ENCODE results near the gene GH2. TPM values are rescaled to one million over a fixed set of nuclear protein-coding genes. Genes with fewer than 3 reads are reported as not detected.
"Not testable (repeated sequence)": the region's sequence is repeated elsewhere in the genome, so short reads cannot be mapped to it uniquely, and the experiment has no call there.

GH2 gene
- total RNA-seq, 4 donors from 2014 or later, result not detected

DNA sequence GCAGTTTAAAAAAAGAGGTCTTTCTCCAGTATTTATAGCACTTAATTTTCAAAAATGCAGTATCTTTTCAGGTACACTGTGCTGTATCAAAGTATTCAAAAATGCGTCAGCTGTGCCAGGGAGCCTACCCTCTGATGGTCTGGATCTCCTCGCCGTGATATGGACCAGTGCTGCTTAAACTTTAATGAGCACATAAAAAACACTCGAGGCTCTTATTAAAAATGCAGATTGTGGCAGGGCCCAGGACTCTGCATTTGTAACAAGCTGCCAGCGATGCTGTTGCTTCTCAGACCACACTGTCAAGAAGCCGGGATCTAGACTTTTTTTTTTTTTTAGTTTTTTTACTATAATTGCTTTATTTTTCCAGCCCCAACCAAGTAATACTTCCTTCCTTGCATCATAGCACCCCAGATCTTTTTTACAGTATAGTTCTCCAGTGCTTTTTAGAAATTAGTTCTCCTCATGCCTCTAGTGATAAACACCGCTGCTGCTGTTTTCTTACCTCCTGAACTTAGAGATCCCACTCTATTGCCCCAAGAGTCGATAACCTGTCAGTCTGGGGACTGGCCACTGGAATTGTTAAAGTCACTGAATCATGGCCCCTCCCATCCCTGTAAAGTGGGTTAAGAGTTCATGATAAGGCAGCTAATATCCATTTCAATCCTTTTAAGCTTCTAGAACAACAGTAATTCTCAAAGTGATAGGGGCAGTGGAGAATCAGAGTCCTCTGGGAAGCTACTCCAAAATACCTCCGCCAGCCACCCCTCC lies 37.6 kb downstream of the GH2 start:
- Histone ChIP-seq H3K36me3 (no peaks in the 10 kb centered on the region), H3K4me3 (peak overlapping the region in 3 of 4 donors; percentile 90 to 95 (median 94)), H3K4me1 (peaks cover 25 to 47% (median 27%) of the 10 kb centered on the region in 3 donors), H3K9me3 (peaks cover 0 to 6% (median 0%) of the 10 kb centered on the region in 3 donors), H3K27ac (peak overlapping the region; percentile 20 to 97 (median 94)), H3K27me3 (no peaks in the 10 kb centered on the region)
- 78 to 85% methylated on average over 9 of the region's 9 CpGs for WGBS, 2 donors
- intact Hi-C loops (cut with DNase I), result no loop called here
- DNase-seq, result no peak
- TF ChIP-seq, protein P1, sequence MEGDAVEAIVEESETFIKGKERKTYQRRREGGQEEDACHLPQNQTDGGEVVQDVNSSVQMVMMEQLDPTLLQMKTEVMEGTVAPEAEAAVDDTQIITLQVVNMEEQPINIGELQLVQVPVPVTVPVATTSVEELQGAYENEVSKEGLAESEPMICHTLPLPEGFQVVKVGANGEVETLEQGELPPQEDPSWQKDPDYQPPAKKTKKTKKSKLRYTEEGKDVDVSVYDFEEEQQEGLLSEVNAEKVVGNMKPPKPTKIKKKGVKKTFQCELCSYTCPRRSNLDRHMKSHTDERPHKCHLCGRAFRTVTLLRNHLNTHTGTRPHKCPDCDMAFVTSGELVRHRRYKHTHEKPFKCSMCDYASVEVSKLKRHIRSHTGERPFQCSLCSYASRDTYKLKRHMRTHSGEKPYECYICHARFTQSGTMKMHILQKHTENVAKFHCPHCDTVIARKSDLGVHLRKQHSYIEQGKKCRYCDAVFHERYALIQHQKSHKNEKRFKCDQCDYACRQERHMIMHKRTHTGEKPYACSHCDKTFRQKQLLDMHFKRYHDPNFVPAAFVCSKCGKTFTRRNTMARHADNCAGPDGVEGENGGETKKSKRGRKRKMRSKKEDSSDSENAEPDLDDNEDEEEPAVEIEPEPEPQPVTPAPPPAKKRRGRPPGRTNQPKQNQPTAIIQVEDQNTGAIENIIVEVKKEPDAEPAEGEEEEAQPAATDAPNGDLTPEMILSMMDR (IDR thresholded peaks at IDR 0.05), result no peak
- no peak for TF ChIP-seq POLR2A (IDR thresholded peaks at IDR 0.05)

DNA sequence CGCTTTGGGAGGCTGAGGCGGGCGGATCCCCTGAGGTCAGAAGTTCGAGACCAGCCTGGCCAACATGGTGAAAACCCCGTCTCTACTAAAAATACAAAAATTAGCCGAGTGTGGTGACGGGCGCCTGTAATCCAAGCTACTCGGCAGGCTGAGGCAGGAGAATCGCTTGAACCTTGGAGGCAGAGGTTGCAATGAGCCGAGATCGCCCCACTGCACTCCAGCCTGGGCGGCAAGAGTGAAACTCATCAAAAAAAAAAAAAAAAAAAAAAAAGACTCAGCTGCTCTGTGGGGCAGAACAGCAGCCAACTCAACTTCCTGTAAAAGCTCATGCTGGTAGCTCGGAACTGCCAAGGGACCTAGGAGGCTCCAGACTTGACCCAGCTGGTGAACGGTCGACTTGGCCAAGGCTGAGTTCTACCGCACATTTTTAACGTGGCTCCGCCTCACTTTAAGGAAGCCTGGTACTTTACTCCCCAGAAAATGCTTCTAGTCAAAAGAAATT lies 38.3 kb downstream of the GH2 start:
- H3K27me3 ChIP-seq; intact Hi-C loops (cut with DNase I); H3K36me3 ChIP-seq; H3K9me3 ChIP-seq; DNase-seq: not testable (repeated sequence)
- H3K4me3 ChIP-seq, result peak overlapping the region; percentile 77 to 95 (median 92)
- H3K4me1 ChIP-seq, result peaks cover 29 to 47% (median 31%) of the 10 kb centered on the region in 3 donors
- 7 to 16% methylated on average over 6 to 16 of the region's 19 CpGs for WGBS, 2 donors
- H3K27ac ChIP-seq, result peak overlapping the region; percentile 92 to 97 (median 96)

DNA sequence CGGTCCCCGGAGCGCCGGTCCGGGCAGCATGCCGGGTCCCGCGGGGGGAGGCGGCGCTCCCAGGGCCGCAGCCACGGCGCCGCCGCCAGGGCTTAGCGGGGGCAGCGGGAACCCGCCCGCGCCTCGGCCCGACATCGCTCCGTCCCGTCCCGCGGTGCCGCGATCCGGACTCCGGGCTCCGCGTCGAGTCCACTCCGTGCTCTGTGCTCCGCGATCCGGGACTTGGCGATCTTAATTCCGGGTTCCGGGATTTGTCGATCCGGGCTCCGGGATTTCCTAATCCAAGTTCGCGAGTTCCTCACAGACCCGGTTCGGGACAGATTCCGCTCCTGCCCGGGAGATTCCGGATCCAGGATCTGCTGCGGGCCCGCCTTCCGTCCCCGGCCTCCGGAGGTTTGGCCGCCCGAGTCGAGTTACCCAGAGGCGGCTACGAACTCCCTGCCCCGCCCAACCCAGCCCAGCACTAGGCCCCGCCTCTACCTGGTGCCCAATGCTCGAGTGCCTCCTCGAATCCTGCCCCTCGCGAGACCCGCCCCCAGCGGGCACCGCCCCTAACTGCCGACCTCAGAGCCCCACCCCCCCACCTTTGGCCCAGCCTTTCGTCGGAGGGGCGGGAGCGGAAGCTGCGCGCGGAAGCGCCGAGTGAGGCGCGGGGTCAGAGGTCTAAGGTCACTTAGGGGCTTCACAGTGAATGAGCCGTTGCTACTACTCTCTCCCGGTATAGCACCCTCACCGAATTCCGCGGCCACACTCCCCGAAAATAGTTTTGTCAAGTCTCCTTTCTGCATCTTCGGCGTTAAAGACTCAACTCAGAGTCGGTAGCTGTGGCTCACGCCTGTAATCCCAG lies 39.0 kb downstream of the GH2 start, which contains the start of gene SMARCD2:
SMARCD2 (minus strand) TSS at position 146 of the 847 bp plus-strand sequence; CDS start at position 135, 11 bp downstream.
- H3K27me3 ChIP-seq, result no peaks in the 10 kb centered on the region
- TF ChIP-seq POLR2A (IDR thresholded peaks at IDR 0.05), result peak in 3 of 4 donors; percentile 49 to 91 (median 50)
- TF ChIP-seq, protein P1 (IDR thresholded peaks at IDR 0.05), result peak in 2 of 6 experiments; percentile 14 to 48
- H3K9me3 ChIP-seq, result no peaks in the 10 kb centered on the region
- intact Hi-C loops (cut with DNase I), result no loop called here
- H3K4me3 ChIP-seq, result peak within 1 kb of the TSS; percentile 77 to 95 (median 92)
- DNase-seq, result peak; percentile 88
- WGBS, 2 donors, result 0% methylated on average over 6 to 12 of the region's 92 CpGs
- peak within 1 kb of the TSS; percentile 92 to 97 (median 96) for H3K27ac ChIP-seq
- no peaks in the 10 kb centered on the region for H3K36me3 ChIP-seq
- H3K4me1 ChIP-seq, result peaks cover 35 to 50% (median 38%) of the 10 kb centered on the region in 3 donors

DNA sequence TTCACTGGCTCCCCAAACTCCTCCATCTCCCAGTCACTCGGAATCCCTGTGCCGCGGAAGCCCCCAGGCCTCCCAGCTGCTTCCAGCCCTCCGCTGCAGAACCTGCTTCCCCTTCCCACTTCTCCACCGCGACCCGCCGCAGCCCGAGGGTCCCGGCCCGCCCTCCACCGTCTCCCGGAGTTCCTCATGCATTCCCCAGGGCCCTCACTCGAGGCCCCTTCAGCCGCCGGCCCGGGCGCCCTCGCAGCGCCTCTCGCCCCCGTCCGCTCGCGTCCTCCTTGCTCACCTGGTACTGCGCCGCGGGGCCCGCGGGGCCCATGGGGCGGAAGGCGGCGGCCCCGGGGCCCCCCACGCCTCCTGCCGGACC lies 39.6 kb downstream of the GH2 start:
- no peak for TF ChIP-seq POLR2A (IDR thresholded peaks at IDR 0.05)
- TF ChIP-seq, protein P1 (IDR thresholded peaks at IDR 0.05), result no peak
- Histone ChIP-seq H3K4me1 (peaks cover 41 to 56% (median 43%) of the 10 kb centered on the region in 3 donors), H3K36me3 (peaks cover 0 to 6% (median 5%) of the 10 kb centered on the region in 3 donors), H3K27ac (peak overlapping the region; percentile 92 to 97 (median 96)), H3K4me3 (peak overlapping the region; percentile 77 to 95 (median 92)), H3K27me3 (no peaks in the 10 kb centered on the region), H3K9me3 (no peaks in the 10 kb centered on the region)
- peak; percentile 44 for DNase-seq
- WGBS, 2 donors, result 1% methylated on average over 14 to 16 of the region's 36 CpGs
- intact Hi-C loops (cut with DNase I), result no loop called here

DNA sequence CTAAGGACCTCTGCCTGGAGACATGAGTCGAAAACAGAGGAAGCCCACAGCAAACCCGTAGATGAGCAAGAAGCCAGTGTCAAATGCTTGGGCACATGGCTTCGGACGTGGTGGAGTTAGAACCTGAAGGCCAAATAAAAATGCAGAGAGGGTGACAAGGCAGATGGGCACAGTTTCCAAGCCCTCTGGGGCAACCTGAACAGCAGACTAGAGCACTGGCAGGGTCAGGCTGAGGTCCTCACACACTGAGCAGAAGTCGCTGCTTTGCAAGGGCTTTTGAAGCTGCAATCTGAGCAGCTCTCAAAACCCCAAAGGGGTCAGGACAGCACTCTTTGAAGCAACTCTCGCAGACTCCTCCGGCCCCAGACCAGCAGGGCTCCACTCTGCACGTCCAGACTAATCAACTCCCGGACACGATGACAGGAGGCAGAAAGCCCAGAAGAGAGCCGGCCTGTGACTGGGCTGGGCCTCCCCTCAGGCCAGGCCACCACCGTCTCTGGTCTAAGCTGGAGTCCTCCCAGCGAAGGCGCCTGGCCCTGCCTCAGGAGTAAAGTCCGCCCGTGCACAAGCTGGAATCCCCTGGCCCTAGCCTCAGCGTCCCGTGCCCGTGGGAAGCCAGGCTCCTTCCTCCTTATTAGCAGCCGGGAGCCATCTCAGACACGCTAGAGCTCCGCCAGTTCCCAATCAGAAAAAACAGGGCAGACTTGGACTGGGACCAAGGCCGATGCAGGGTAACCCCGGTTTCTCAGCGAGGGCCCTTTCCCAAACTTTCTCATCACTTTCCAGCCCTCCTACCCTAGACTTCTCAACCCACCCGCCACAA lies 40.2 kb downstream of the GH2 start:
- Histone ChIP-seq H3K4me1 (peaks cover 41 to 62% (median 43%) of the 10 kb centered on the region in 3 donors), H3K27ac (peak overlapping the region; percentile 92 to 97 (median 96)), H3K36me3 (peaks cover 0 to 11% (median 11%) of the 10 kb centered on the region in 3 donors), H3K4me3 (peak overlapping the region; percentile 77 to 95 (median 92)), H3K9me3 (no peaks in the 10 kb centered on the region), H3K27me3 (no peaks in the 10 kb centered on the region)
- intact Hi-C loops (cut with DNase I), result no loop called here
- 2 to 3% methylated on average over 16 to 20 of the region's 26 CpGs for WGBS, 2 donors
- DNase-seq, result no peak
- TF ChIP-seq, protein P1 (IDR thresholded peaks at IDR 0.05), result no peak
- TF ChIP-seq POLR2A (IDR thresholded peaks at IDR 0.05), result peak in 1 of 4 donors; percentile 15

Measured in esophagus squamous epithelium (tissue), 5 donors.